Bronchial epithelial cell (primary cell): ENCODE results near the gene GPR65. TPM values are rescaled to one million over a fixed set of nuclear protein-coding genes. Genes with fewer than 3 reads are reported as not detected.

Experiments
- DNase-seq: peaks from one replicate; pipeline ENCODE4 v3.0.0-alpha.2; 2010; ENCODE audit warnings: low read depth
- FAIRE-seq: peaks from 2 replicates; lab custom pipeline; 2011; peaks lifted over from hg19 to GRCh38; lab: Jason Lieb, UNC
- H3K27me3 ChIP-seq: 2 replicates; pipeline ENCODE4 v1.5.1; 2011; ENCODE audit warnings: low read length; ENCODE audit not compliant: control insufficient read depth, insufficient read depth
- H3K36me3 ChIP-seq: 2 replicates; pipeline ENCODE4 v1.5.1; 2011; ENCODE audit warnings: low read length; ENCODE audit not compliant: control insufficient read depth, insufficient read depth
- H3K4me3 ChIP-seq: 2 replicates; pipeline ENCODE4 v1.5.1; 2011; ENCODE audit warnings: mild to moderate bottlenecking, low read depth, low read length, control low read depth
- total RNA-seq: library from RNA; depleted of rRNA; stranded (reverse); fragments of >200 nt; gene quantifications from 2 replicates; pipeline ENCODE4 v1.2.1, GENCODE V29; 2014
- TF ChIP-seq, protein P1 (sequence below): IDR thresholded peaks from 2 replicates; pipeline ENCODE4 v1.5.1; 2011; ENCODE audit warnings: mild to moderate bottlenecking, moderate library complexity, low read length, control low read depth, inconsistent platforms; ENCODE audit not compliant: insufficient read depth, severe bottlenecking

Gene GPR65
- total RNA-seq, 1 donor from 2014 or later, result under 0.01 TPM

DNA sequence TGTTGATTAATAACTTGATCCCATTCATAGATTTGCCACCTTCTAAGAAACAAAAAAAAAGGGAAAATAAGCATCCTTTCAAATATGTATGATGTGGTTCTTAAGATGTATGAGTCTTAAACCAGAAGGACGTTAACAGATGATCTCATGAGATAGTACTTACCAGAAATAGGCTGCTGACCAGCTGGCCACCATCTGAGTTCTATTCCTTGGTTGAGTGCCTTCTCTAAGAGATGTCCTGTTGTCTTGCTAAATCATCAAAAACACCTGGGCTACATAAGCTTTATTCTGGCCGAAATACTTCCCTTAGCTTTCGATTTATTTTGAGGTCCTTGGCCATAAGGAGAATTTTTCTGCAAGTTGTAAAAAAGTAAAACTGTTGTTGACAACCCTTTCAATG is 55.6 kb downstream of the GPR65 start:
- TF ChIP-seq, protein P1, sequence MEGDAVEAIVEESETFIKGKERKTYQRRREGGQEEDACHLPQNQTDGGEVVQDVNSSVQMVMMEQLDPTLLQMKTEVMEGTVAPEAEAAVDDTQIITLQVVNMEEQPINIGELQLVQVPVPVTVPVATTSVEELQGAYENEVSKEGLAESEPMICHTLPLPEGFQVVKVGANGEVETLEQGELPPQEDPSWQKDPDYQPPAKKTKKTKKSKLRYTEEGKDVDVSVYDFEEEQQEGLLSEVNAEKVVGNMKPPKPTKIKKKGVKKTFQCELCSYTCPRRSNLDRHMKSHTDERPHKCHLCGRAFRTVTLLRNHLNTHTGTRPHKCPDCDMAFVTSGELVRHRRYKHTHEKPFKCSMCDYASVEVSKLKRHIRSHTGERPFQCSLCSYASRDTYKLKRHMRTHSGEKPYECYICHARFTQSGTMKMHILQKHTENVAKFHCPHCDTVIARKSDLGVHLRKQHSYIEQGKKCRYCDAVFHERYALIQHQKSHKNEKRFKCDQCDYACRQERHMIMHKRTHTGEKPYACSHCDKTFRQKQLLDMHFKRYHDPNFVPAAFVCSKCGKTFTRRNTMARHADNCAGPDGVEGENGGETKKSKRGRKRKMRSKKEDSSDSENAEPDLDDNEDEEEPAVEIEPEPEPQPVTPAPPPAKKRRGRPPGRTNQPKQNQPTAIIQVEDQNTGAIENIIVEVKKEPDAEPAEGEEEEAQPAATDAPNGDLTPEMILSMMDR, result no peak
- Histone ChIP-seq H3K36me3 (no peaks in the 10 kb centered on the region), H3K4me3 (no peak overlapping the region), H3K27me3 (no peaks in the 10 kb centered on the region)
- no peak for DNase-seq
- FAIRE-seq, result peak; percentile 50

DNA sequence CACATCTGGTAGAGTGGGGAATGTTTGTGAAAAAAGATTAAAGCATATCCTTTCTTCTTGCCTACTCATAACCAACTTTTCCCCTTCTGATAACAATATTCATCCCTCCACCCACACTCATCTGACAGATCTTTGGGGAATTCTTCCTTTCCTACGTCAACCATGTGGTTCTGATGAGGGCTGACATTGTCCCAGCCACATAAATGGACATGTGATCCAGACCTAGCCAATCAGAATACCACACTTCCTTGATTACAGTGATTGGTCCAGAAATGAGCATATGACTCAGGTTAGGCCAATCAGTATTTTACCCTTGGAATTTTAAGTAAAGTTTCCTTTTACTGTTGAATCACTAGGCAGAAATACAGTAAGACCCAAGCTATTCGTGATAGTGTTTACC is 58.9 kb downstream of the GPR65 start:
- no peak for DNase-seq

More for the DNA sequence above, 58.9 kb downstream of the GPR65 start:
- no peaks in the 10 kb centered on the region for H3K36me3 ChIP-seq
- no peak overlapping the region for H3K4me3 ChIP-seq
- H3K27me3 ChIP-seq, result no peaks in the 10 kb centered on the region
- no peak for FAIRE-seq
- TF ChIP-seq, protein P1, result no peak

Other genes with a start within 250 kb of the GPR65 start
- 12.6 and 20.5 TPM in 2 replicates for gene GALC, start 12.0 kb upstream of the GPR65 start, total RNA-seq